ENCODE data around the gene AHDC1. TPM values are rescaled to one million over a fixed set of nuclear protein-coding genes. Genes with fewer than 3 reads are reported as not detected.

The AHDC1 gene
- total and polyA plus RNA-seq, 7 donors: 6.4 to 65.2 (median 35.9) TPM

GRCh38 chr1:27595597-27595996, 8.3 kb downstream of the AHDC1 start:
- no peaks in the 10 kb centered on the region for H3K36me3 ChIP-seq (ENCODE audit: insufficient read depth in 1 of 2, low read depth in 1 of 2)
- peaks cover 96% of the 10 kb centered on the region for H3K4me1 ChIP-seq
- no peak for DNase-seq
- H3K27ac ChIP-seq: peak overlapping the region; percentile 62
- peak overlapping the region; percentile 1 for H3K4me3 ChIP-seq
- H3K9me3 ChIP-seq: no peaks in the 10 kb centered on the region
- no peaks in the 10 kb centered on the region for H3K27me3 ChIP-seq (ENCODE audit: insufficient read depth in 3 of 3, low read length in 2 of 3)
- ATAC-seq: no peak
- TF ChIP-seq CTCF (IDR thresholded peaks at IDR 0.05): no peak
- intact Hi-C loops (cut with DNase I): no loop called here
- WGBS, 3 donors: 43 to 74% (median 54%) methylated on average over 5 of the region's 5 CpGs

GRCh38 chr1:27594564-27595510, 9.1 kb downstream of the AHDC1 start:
- H3K27ac ChIP-seq: peak overlapping the region; percentile 62
- peaks cover 0 to 3% of the 10 kb centered on the region in 2 donors for H3K36me3 ChIP-seq (ENCODE audit: insufficient read depth in 1 of 2, low read depth in 1 of 2)
- H3K9me3 ChIP-seq: no peaks in the 10 kb centered on the region
- no peaks in the 10 kb centered on the region for H3K27me3 ChIP-seq (ENCODE audit: insufficient read depth in 3 of 3, low read length in 2 of 3)
- WGBS, 3 donors: 36 to 53% (median 40%) methylated on average over 17 of the region's 17 CpGs
- H3K4me1 ChIP-seq: peaks cover 96% of the 10 kb centered on the region
- intact Hi-C loops (cut with DNase I): no loop called here
- TF ChIP-seq CTCF (IDR thresholded peaks at IDR 0.05): no peak
- H3K4me3 ChIP-seq: peak overlapping the region; percentile 7
- no peak for DNase-seq
- peak in 3 of 4 donors; percentile 24 to 49 (median 46) for ATAC-seq

- WGBS, 3 donors: 37 to 43% (median 38%) methylated on average over 8 of the region's 8 CpGs
- Histone ChIP-seq H3K9me3 (no peaks in the 10 kb centered on the region), H3K27me3 (ENCODE audit: insufficient read depth in 3 of 3, low read length in 2 of 3) (no peaks in the 10 kb centered on the region), H3K4me3 (peak overlapping the region; percentile 22), H3K27ac (peak overlapping the region; percentile 62), H3K4me1 (peaks cover 98% of the 10 kb centered on the region), H3K36me3 (ENCODE audit: insufficient read depth in 1 of 2, low read depth in 1 of 2) (peaks cover 0 to 12% of the 10 kb centered on the region in 2 donors)
- ATAC-seq (peak in 1 of 4 donors; percentile 0), DNase-seq (no peak)
- no peak for TF ChIP-seq CTCF (IDR thresholded peaks at IDR 0.05)
- intact Hi-C loops (cut with DNase I): no loop called here
Measured at GRCh38 chr1:27593678-27594563, 10.0 kb downstream of the AHDC1 start.

GRCh38 chr1:27592931-27593677, 10.8 kb downstream of the AHDC1 start:
- Histone ChIP-seq H3K9me3 (no peaks in the 10 kb centered on the region), H3K27me3 (ENCODE audit: insufficient read depth in 3 of 3, low read length in 2 of 3) (no peaks in the 10 kb centered on the region), H3K4me3 (peak overlapping the region; percentile 22), H3K27ac (peak overlapping the region; percentile 62), H3K36me3 (ENCODE audit: insufficient read depth in 1 of 2, low read depth in 1 of 2) (peaks cover 0 to 20% of the 10 kb centered on the region in 2 donors), H3K4me1 (peaks cover 98% of the 10 kb centered on the region)
- no peak for DNase-seq
- ATAC-seq: peak; percentile 34 to 53 (median 46)
- 26 to 36% (median 28%) methylated on average over 14 to 17 of the region's 17 CpGs for WGBS, 3 donors
- TF ChIP-seq CTCF (IDR thresholded peaks at IDR 0.05): no peak
- intact Hi-C loops (cut with DNase I): no loop called here
